Measurements from ENCODE around the gene GRK2.
A peak's percentile ranks its signal among the peaks of the same experiment; 100 is the strongest.

The GRK2 gene

GRCh38 chr11:67271205-67271540 lies 4.9 kb downstream of the GRK2 start:
- no peak for DNase-seq

DNA sequence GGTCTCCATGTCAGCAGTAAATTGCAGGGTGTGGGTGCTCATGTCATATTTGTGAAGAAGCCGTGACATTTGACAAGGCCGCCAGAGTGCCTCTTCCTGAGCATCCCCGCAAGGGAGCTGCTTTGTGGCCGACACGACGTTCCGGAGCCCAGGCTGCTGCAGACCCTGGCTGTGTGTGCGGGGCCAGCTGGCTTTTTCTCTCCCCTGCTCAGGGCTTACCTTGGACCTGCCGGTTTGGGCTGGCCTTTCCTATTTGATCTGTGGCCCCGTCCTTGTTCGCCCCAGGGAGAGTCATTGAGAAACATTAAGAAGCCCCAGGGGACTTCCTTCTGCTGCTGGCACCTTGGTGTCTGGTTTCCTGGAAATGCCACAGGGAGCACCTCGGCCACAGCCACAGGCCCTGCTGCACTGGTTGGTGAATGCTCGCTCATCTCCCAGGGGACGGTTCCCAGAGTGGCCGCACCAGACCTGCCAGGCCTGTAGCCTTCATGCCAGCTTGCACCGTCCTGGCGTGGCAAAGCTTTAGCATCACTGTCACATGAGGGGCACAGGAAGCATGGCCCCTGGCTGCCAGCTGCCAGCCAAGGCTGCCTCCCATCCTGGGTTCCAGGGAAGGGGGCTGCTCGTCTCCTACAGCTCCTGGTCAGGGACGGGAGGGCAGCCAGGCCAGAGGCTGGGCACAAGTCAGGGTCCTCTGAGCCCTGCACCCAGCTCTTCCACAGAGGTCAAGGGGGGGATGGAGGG lies 5.4 kb downstream of the GRK2 start:
- peak; percentile 74 to 83 (median 79) for DNase-seq

DNA sequence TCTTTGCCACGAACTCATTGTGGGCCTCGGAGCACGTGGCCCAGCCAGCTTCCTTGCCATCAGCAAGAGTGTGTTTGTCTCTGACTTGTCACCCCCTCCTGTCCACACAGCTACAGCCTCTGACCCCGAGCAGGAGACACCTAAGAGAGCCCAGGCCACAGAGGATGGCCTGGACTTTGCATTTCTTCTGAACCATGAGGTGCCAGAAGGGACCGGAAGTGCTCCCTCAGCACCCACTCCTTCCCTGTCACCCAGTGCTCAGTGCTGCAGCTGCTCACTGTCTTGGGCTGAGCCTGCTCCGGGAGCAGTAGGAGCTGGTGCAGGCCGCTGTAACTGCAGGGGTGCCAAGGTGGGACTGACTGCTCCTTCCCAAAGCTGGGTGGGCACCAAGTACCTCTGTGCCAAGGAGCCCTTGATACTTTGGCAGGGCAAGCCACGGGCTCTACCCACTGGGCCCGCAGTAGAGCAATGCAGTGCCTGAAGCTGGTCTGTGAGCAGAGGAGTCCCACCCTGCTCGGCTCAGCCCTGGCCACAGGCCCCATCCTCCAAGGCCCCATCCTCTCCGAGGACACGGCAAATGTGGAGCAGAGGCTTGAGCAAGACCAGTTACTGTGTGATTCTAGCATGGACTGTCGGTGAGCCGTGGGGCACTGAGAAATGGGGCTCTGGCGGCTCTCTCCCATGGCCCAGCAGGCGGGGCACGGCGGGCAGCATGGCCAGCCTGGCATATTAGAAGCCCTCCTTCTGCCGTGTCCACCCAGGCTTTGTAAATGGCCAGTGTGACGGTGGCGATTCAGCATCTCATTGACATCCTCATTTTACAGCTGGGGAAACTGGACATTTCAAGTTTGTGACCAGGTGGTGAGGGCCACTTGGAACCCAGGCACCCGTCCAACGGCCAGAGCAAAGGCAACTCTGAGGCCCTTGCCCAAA lies 6.3 kb downstream of the GRK2 start:
- peak; percentile 51 to 64 (median 63) for DNase-seq

DNA sequence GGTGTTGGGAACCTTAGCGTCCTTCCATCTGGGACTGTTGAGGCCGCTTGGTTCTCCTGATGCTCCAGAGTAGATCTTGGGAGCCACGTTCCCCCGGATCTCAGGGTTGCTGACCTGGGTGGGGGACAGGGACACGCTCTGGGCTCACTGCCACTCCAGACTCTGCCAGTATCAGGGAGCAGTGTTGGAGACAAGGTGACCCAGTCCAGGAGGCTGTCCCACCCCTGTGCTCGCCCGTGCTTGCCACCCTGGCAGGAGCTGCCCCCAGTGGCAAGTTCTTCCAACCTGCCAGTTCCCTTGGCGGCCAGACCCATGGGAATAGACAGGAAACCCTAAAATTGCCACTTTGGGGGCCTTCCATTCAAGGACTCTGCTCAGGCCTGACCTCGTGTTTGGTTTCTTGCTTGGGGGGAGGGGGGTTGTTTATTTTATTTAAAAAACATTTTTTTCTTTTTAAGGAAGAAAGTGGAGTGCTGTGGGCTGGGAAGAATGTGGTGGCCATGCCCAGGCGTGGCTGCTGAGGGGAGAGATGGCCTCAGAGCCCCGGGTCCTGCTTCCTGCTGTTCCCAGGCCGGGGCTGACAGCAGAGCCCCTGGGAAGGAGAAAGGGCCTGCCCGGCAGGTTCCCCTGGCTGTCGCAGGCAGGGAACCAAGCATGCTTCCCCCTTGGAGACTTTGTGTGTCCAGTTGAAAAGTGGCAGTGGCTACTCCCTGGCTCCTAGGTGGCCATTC lies 7.2 kb downstream of the GRK2 start:
- peak in 1 of 3 donors; percentile 46 for DNase-seq

GRCh38 chr11:67274768-67275605 lies 8.7 kb downstream of the GRK2 start:
- no peak for DNase-seq

- DNase-seq: no peak
These were observed 9.5 kb downstream of the GRK2 start for GRCh38 chr11:67275606-67276409.

DNA sequence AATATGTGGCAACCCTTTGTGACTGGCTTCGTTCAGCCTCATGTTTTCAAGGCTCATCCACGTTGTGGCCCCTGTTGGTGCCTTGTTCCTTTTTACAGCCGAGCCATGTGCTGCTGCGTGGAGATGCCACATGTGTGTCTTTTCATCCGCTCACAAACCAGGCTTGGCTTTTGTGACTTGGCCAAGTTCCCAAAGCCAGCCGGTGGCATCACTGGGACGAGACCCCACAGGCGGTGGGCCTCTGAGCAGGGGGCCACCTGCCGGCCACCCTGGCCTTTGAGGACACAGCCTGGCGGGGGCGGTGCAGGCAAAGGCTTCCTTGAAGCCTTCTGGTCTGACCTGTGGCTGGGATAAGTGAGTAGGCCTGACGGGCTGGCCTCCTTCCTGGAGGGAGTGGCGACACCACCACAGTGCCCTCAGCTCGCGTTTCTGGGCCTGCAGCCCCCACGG lies 10.5 kb downstream of the GRK2 start:
- peak; percentile 54 to 67 (median 55) for DNase-seq

DNA sequence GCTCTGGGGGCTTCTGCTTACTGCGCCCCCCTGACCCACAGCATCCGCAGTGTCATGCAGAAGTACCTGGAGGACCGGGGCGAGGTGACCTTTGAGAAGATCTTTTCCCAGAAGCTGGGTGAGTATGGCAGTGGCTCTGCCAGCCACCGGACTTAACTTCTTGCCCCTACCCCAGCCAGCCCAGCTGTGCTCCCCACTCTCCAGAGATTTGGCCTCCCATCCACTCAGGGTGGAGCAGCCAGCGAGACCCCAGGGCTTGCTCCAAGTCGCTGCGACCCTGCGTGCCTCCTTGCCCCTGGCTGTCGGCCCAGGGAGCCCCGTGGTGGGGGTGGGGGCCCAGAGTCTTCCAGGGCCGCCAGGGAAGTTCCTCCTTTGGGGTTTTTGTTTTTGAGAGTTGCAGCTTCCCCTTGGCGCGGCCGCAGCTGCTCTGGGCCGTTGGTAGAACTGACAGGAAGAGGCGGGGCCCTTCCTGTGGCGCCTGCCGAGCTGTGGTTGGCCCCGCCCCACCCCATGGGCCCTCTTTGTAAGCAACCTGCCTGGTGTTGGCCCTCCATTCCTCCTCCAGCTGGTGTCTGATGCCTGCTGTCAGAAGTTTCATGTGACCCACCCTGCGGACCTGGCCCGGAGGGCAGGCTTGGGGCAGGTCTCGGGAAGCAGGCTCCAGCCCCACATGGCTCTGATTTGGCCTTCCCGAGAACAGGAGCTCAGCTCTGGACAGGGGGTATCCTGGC lies 11.1 kb downstream of the GRK2 start:
- peak; percentile 97 for DNase-seq

DNA sequence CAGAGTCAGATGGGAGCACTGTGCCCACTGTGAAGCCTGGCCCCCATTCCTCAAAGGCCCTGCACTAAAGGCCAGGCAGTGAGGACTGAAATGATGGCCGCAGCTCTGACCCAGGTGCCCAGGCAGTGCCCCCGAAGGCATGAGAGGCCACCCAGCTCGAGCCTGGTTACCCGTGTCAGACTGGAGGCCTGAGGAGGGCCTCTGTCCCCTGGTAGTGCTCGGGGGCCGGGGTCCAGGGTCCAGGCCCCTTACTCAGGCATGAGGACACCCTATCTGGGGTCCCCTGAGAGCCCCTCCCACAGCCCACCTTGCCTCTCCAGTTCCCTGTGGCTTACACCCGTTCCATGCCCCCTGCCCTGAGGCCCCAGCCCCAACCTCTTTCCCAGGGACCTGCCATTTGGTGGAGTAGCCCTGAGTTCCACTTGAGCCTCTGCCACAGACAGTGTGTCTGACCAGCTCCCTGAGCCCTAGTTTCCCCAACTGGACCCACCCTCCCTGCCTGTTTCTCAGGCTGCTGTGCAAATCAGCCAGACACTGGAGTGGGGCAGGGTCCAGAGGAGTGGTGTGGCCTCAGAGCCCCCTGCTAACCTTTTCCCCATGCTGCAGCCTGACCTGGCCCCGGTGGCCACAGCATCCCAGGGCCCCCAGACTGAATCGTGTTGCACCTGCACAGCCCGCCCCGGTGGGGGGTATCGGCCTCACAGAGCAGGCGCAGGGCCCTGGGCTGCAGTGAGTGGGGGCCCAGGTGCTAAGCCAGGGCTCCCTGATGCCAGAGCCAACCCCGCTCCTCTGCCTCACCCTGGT lies 12.1 kb downstream of the GRK2 start:
- DNase-seq: no peak

- no peak for DNase-seq
These were observed 12.8 kb downstream of the GRK2 start for GRCh38 chr11:67278939-67279588.

DNA sequence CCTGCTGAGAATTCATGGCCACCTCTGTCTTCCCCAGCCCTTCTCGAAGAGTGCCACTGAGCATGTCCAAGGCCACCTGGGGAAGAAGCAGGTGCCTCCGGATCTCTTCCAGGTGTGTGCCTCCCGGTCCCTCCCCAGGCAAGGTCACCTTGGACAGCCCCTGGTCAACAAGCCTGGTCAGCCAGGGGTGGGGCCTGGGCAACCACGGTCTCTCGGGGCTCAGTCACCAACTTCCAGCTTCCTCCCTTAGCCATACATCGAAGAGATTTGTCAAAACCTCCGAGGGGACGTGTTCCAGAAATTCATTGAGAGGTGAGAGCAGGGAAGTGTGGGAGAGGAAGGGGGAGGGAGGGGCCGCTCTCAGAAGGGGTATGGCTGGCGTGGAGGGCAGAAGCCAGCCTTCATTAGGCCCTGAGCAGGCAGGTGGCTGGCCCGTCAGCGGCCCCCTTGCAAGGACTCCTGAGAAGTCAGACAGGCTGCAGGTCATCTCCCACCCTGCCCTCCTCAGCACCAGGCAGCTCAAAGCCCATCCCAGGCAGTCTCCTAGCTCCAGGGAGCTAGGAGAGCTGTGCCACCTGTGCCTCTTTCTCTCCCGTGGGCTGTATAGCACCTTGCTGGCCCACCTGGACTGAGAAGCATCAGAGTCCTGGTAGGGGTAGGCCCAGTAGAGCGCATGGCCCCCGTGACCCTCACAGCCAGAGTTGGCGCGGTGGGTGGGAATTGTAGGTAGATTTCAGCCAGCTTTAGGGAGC lies 13.5 kb downstream of the GRK2 start:
- DNase-seq: no peak

DNA sequence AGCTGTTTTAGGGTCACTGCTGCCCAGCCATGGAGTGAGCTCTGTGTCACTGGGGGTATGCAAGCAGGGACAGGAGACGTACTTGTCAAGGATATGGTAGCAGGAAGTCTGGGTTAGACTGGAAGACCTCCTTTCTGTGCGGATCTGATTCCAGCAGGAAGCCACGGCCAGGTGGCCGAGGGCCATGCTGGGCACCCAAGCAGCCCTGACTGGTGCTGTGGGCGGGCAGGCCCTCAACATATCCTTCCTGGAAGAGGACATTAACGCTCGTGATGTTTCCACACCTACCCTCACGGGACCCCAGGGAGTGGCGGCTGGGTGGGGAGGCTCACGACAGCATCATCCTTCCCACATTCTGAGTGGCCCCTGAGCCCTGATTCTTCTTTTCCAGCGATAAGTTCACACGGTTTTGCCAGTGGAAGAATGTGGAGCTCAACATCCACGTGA lies 14.1 kb downstream of the GRK2 start:
- no peak for DNase-seq

GRCh38 chr11:67280788-67281551 lies 14.7 kb downstream of the GRK2 start:
- DNase-seq: no peak

DNA sequence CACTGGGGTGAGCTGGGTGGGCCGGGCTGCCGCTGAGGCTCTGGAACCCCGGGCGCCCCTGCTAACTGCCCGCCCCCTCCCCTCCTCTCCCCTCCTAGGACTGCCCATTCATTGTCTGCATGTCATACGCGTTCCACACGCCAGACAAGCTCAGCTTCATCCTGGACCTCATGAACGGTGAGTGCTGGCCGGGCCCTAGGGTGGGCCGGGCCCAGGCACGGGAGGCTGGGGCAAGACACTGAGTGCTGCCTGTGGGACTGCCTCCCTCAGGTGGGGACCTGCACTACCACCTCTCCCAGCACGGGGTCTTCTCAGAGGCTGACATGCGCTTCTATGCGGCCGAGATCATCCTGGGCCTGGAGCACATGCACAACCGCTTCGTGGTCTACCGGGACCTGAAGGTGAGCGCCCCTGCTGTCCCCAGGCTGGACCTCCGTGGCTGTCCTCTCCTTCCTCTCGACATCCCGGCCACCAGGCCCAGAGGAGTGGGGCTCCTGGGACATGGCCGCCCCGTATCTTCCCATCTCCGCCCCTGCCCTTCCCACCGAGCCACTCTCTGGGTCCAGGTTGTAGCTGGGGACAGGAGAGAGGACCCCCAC lies 15.4 kb downstream of the GRK2 start:
- DNase-seq: no peak

DNA sequence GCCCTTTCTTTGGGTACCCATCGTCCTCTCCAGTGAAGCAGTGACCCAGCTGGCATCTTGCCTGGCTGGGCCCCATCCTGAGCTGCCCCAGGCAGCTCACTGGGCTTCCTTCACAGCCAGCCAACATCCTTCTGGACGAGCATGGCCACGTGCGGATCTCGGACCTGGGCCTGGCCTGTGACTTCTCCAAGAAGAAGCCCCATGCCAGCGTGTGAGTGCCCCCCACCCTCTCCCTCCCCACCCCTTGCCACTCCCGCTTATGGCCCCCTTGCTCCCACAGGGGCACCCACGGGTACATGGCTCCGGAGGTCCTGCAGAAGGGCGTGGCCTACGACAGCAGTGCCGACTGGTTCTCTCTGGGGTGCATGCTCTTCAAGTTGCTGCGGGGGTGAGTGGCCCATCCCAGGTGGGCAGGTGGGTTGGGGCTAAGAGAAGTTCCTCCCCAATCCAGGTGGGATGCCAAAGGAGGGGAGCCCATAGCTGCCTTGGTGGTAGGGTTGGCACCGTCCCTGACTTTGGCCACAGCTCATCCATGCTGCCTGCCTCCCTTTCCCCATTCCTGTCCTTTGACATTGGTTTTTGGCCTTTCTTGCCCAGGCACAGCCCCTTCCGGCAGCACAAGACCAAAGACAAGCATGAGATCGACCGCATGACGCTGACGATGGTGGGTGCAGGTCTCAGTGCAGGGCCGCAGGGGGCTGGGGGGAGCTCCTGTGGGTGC lies 16.0 kb downstream of the GRK2 start:
- DNase-seq: no peak

DNA sequence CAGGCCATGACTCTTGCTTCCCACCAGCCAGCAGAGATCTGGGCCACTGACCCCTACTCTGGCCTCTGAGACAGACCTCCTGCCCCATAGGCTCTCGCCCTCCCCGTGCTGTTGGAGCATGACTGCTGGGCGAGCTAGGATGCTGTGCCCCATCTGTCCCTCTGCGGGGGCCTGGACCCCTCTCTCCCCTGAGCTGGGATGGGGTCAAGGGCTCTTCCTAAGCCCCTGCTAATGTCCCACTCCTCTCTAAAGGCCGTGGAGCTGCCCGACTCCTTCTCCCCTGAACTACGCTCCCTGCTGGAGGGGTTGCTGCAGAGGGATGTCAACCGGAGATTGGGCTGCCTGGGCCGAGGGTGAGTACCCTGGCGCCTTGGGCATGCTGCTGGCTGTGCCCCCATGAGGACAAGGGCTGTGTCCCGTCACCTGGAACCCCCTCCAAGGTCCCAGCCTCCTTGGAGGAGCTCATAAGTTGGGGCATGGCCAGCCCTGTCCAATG lies 16.7 kb downstream of the GRK2 start:
- DNase-seq: no peak
